SK-N-SH (cell line): ENCODE results near the gene UBAP1L. TPM values are rescaled to one million over a fixed set of nuclear protein-coding genes. Genes with fewer than 3 reads are reported as not detected.

Experiments
- CTCF ChIA-PET: fragments of 300-600, 350-600 bp; formaldehyde crosslinking; extraction: SDS; loops from one replicate; lab custom pipeline; 2021; lab: Yijun Ruan, JAX
- POLR2A ChIA-PET: fragments of 350-600 bp; sonication (Branson Sonifier 250); formaldehyde crosslinking; extraction: SDS; loops from one replicate; lab custom pipeline; 2020; ENCODE audit warnings: antibody characterized with exemption, inconsistent platforms; lab: Yijun Ruan, JAX
- DNase-seq: peaks from one replicate; pipeline ENCODE4 v3.0.0; 2012
- H2AFZ ChIP-seq: fragments of 200-600 bp; sonication (generic); 2 replicates; pipeline ENCODE4 v1.8.1; 2016; ENCODE audit warnings: antibody characterized with exemption, mild to moderate bottlenecking, low read depth
- H3F3A ChIP-seq: fragments of 200-600 bp; sonication (generic); replicated peaks from 2 replicates; pipeline ENCODE3; 2016; ENCODE audit warnings: antibody characterized with exemption, mild to moderate bottlenecking; ENCODE audit not compliant: insufficient read depth
- H3K27ac ChIP-seq, 2 experiments: fragments of 200-500 bp in 1 of 2; fragments of 200-600 bp in 1 of 2; sonication (Bioruptor generic) in 1 of 2; sonication (generic), shearing (Covaris generic) in 1 of 2; 2 replicates each; pipeline versions ENCODE4 v1.5.1 to v1.6.1; 2014 to 2016; ENCODE audit warnings: low read depth in 2 of 2, inconsistent platforms in 1 of 2, low read length in 1 of 2, mild to moderate bottlenecking in 1 of 2, mixed read lengths in 1 of 2
- H3K27me3 ChIP-seq: fragments of 200-600 bp; sonication (generic), shearing (Covaris generic); 2 replicates; pipeline ENCODE4 v1.6.1; 2016; ENCODE audit warnings: mixed run types; ENCODE audit not compliant: insufficient read depth
- H3K36me3 ChIP-seq, 2 experiments: fragments of 200-500 bp in 1 of 2; fragments of 200-600 bp in 1 of 2; sonication (Bioruptor generic) in 1 of 2; sonication (generic) in 1 of 2; replicated peaks in 1 of 2; 2 replicates each; pipeline versions ENCODE3 to v1.5.1; 2014 to 2016; ENCODE audit warnings: low read length in 1 of 2, mild to moderate bottlenecking in 1 of 2; ENCODE audit not compliant: insufficient read depth in 2 of 2, control insufficient read depth in 1 of 2
- H3K4me1 ChIP-seq, 2 experiments: fragments of 200-500 bp in 1 of 2; fragments of 200-600 bp in 1 of 2; sonication (Bioruptor generic) in 1 of 2; sonication (generic), shearing (Covaris generic) in 1 of 2; 2 replicates each; pipeline versions ENCODE4 v1.5.1 to v1.6.1; 2014 to 2016; ENCODE audit warnings: low read depth in 1 of 2, low read length in 1 of 2, mixed run types in 1 of 2; ENCODE audit not compliant: insufficient read depth in 2 of 2, control insufficient read depth in 1 of 2
- H3K4me2 ChIP-seq: fragments of 200-600 bp; sonication (generic), shearing (Covaris generic); 2 replicates; pipeline ENCODE4 v1.6.1; 2017; ENCODE audit warnings: mixed run types
- H3K4me3 ChIP-seq, 2 experiments: fragments of 200-500 bp in 1 of 2; fragments of 200-600 bp in 1 of 2; sonication (Bioruptor generic) in 1 of 2; sonication (generic), shearing (Covaris generic) in 1 of 2; 2 replicates each; pipeline versions ENCODE4 v1.5.1 to v1.8.1; 2014 to 2016; ENCODE audit warnings: low read depth in 2 of 2, inconsistent platforms in 1 of 2, low read length in 1 of 2, mild to moderate bottlenecking in 1 of 2, mixed read lengths in 1 of 2, moderate library complexity in 1 of 2
- H3K79me2 ChIP-seq: fragments of 200-600 bp; sonication (generic); 2 replicates; pipeline ENCODE4 v1.8.1; 2017; ENCODE audit warnings: mild to moderate bottlenecking; ENCODE audit not compliant: insufficient read depth
- H3K9ac ChIP-seq: fragments of 200-600 bp; sonication (generic); 2 replicates; pipeline ENCODE4 v1.6.1; 2017; ENCODE audit warnings: mixed run types
- H3K9me2 ChIP-seq: fragments of 200-600 bp; sonication (generic); 2 replicates; pipeline ENCODE4 v1.6.1; 2017; ENCODE audit warnings: mixed run types
- H3K9me3 ChIP-seq: fragments of 200-600 bp; sonication (generic); 2 replicates; pipeline ENCODE4 v1.6.1; 2017; ENCODE audit warnings: mixed run types, mild to moderate bottlenecking, moderate library complexity
- H4K20me1 ChIP-seq: fragments of 200-600 bp; sonication (generic); 2 replicates; pipeline ENCODE4 v1.6.1; 2017; ENCODE audit warnings: mild to moderate bottlenecking, mixed run types; ENCODE audit not compliant: insufficient read depth
- CHD2 ChIP-seq: fragments of 150-350 bp; IDR thresholded peaks from 2 replicates; pipeline ENCODE4 v1.6.1; 2018; ENCODE audit warnings: low read length; ENCODE audit not compliant: partially characterized antibody
- ELF1 ChIP-seq: IDR thresholded peaks from 2 replicates; pipeline ENCODE4 v1.4.0; 2012
- EP300 ChIP-seq, 2 experiments: IDR thresholded peaks; 2 replicates each; pipeline versions ENCODE4 v1.4.0 to v1.6.1; 2012; ENCODE audit warnings: borderline replicate concordance in 1 of 2, low read depth in 1 of 2, low read length in 1 of 2
- FOSL2 ChIP-seq: IDR thresholded peaks from 2 replicates; pipeline ENCODE4 v1.4.0; 2012; ENCODE audit warnings: low read depth, mild to moderate bottlenecking, moderate library complexity, borderline replicate concordance
- GATA2 ChIP-seq: sonication (generic); formaldehyde crosslinking; IDR thresholded peaks from 2 replicates; pipeline ENCODE4 v1.5.0; 2020; ENCODE audit warnings: mild to moderate bottlenecking, missing genetic modification reagents
- JUND ChIP-seq: IDR thresholded peaks from 2 replicates; pipeline ENCODE4 v1.4.0; 2012
- NFIC ChIP-seq: IDR thresholded peaks from 2 replicates; pipeline ENCODE4 v1.4.0; 2012; ENCODE audit warnings: borderline replicate concordance
- RAD21 ChIP-seq: IDR thresholded peaks from 2 replicates; pipeline ENCODE4 v1.6.1; 2012; ENCODE audit warnings: mild to moderate bottlenecking, low read length
- REST ChIP-seq: IDR thresholded peaks from 2 replicates; pipeline ENCODE4 v1.6.1; 2012; ENCODE audit warnings: mild to moderate bottlenecking, low read depth, low read length, moderate library complexity
- RFX5 ChIP-seq: IDR thresholded peaks from 2 replicates; pipeline ENCODE4 v1.6.1; 2012; ENCODE audit warnings: mild to moderate bottlenecking, improper control_type of control experiment, low read length
- SMC3 ChIP-seq: IDR thresholded peaks from 2 replicates; pipeline ENCODE4 v1.6.1; 2012; ENCODE audit warnings: low read depth, low read length, improper control_type of control experiment
- TAF1 ChIP-seq: IDR thresholded peaks from 2 replicates; pipeline ENCODE4 v1.6.1; 2012; ENCODE audit warnings: low read depth, mild to moderate bottlenecking, low read length, moderate library complexity, borderline replicate concordance
- TCF12 ChIP-seq: IDR thresholded peaks from 2 replicates; pipeline ENCODE4 v1.4.0; 2012
- USF1 ChIP-seq: IDR thresholded peaks from 2 replicates; pipeline ENCODE4 v1.4.0; 2012; ENCODE audit warnings: low read depth, borderline replicate concordance
- USF2 ChIP-seq: fragments of 150-350 bp; IDR thresholded peaks from 2 replicates; pipeline ENCODE4 v1.6.1; 2017; ENCODE audit warnings: antibody characterized with exemption, low read length, low read depth, borderline replicate concordance
- YY1 ChIP-seq: IDR thresholded peaks from 2 replicates; pipeline ENCODE4 v1.4.0; 2012; ENCODE audit warnings: low read depth, mild to moderate bottlenecking
- WGBS: methylation state at CpG from one replicate; pipeline ENCODE4 v1.1.6; 2017; ENCODE audit warnings: low lambda C conversion rate; 5-methylcytosine and 5-hydroxymethylcytosine counted together
- polyA plus RNA-seq, 3 experiments: library from polyadenylated mRNA; depleted of rRNA; stranded (reverse); fragments of >200 nt; gene quantifications; 2 replicates each; pipeline ENCODE4 v1.2.3, GENCODE V29; 2012

The UBAP1L gene
- polyA plus RNA-seq, 1 of the 3 experiments (the other 2 are of a cell fraction) = 1.8 TPM

GRCh38 chr15:65087873-65088642, 26.9 kb downstream of the UBAP1L start (continued):
- TF ChIP-seq REST (no peak), USF2 (no peak), EP300 (IDR thresholded peaks at IDR 0.05; ENCODE audit: borderline replicate concordance in 1 of 2, low read depth in 1 of 2, low read length in 1 of 2) (no peak), TCF12 (no peak), JUND (no peak), SMC3 (no peak), CHD2 (no peak), RFX5 (no peak)
- TF ChIP-seq, all 33 proteins: peak for 0

GRCh38 chr15:65087411-65087810, 27.6 kb downstream of the UBAP1L start:
- CTCF ChIA-PET = interaction anchor here (0.7 to 8.3 kb wide), 20 partner anchors 8 to 359 kb away, joined by 3 to 99 read pairs (median 5); partner anchors contain the start of genes KBTBD13 and RASL12
- H3K9me2 ChIP-seq = no peaks in the 10 kb centered on the region
- peaks cover 0 to 2% of the 10 kb centered on the region in 2 experiments for H3K36me3 ChIP-seq
- no peaks in the 10 kb centered on the region for H3K9me3 ChIP-seq
- POLR2A ChIA-PET = interaction anchor here (1.0 kb wide), 1 partner anchor 27 kb away, joined by 3 read pairs; the partner anchor contains the start of gene UBAP1L
- WGBS = 46% methylated on average over 2 of the region's 3 CpGs
- no peak overlapping the region for H2AFZ ChIP-seq
- no peaks in the 10 kb centered on the region for H3K79me2 ChIP-seq
- peaks cover 0 to 34% of the 10 kb centered on the region in 2 experiments; a peak in 1 of 4 replicates for H3K4me1 ChIP-seq
- H4K20me1 ChIP-seq = no peaks in the 10 kb centered on the region
- DNase-seq = no peak
- no peak overlapping the region for H3K27ac ChIP-seq
- no peaks in the 10 kb centered on the region for H3K27me3 ChIP-seq
- no peaks in the 10 kb centered on the region for H3F3A ChIP-seq
- no peak overlapping the region for H3K4me2 ChIP-seq
- no peak overlapping the region for H3K9ac ChIP-seq
- no peak overlapping the region for H3K4me3 ChIP-seq
- TF ChIP-seq TCF12 (no peak), ELF1 (no peak), TAF1 (no peak), JUND (no peak), GATA2 (CRISPR knock-in tag) (no peak), NFIC (no peak), USF2 (no peak), YY1 (no peak), FOSL2 (no peak), RAD21 (no peak), USF1 (no peak)
